ENCODE results near the gene ATG9B. TPM values are rescaled to one million over a fixed set of nuclear protein-coding genes. Genes with fewer than 3 reads are reported as not detected.

Gene ATG9B
- total and polyA plus RNA-seq, 2 donors (not counting 1 experiment from before 2014, with no cell fraction given) = 5.1 to 7.2 TPM

GRCh38 chr7:151070574-151070960 lies 46.3 kb upstream of the ATG9B start:
- no peak overlapping the region for H3K4me2 ChIP-seq (replicated peaks; ENCODE audit: low read depth, low read length, poor library complexity, severe bottlenecking)
- no peak overlapping the region for H3K4me3 Mint-ChIP-seq
- ATAC-seq (ENCODE audit: low read depth) = no peak
- H3K9me3 Mint-ChIP-seq (ENCODE audit: insufficient read depth) = no peaks in the 10 kb centered on the region
- no peaks in the 10 kb centered on the region for H3K27me3 ChIP-seq (replicated peaks in 1 of 4; ENCODE audit: control extremely low read depth in 1 of 4, control insufficient read depth in 3 of 4, insufficient read depth in 4 of 4, low read length in 3 of 4)
- no peaks in the 10 kb centered on the region for H3K79me2 ChIP-seq (ENCODE audit: control insufficient read depth, insufficient read depth, low read length)
- H4K20me1 ChIP-seq (ENCODE audit: control insufficient read depth, insufficient read depth, low read length, poor library complexity, severe bottlenecking) = no peaks in the 10 kb centered on the region
- H3K9me3 ChIP-seq (ENCODE audit: control extremely low read depth in 1 of 3, control insufficient read depth in 2 of 3, insufficient read depth in 1 of 3, low read length in 2 of 3) = no peaks in the 10 kb centered on the region
- H2AFZ ChIP-seq (ENCODE audit: insufficient read depth, low read depth, low read length, poor library complexity, severe bottlenecking) = no peak overlapping the region
- no peak overlapping the region for H3K4me3 ChIP-seq (ENCODE audit: control extremely low read depth in 1 of 5, extremely low read depth in 1 of 5, insufficient read depth in 1 of 5, low read depth in 2 of 5, low read length in 4 of 5)
- intact Hi-C loops (cut with micrococcal nuclease) = no loop called here
- no peak overlapping the region for H3K27ac ChIP-seq (ENCODE audit: low read length in 2 of 2)
- no peak for TF ChIP-seq EZH2 (IDR thresholded peaks at IDR 0.05; ENCODE audit: borderline replicate concordance, insufficient read depth, low read depth, low read length, poor library complexity, severe bottlenecking)
- TF ChIP-seq, protein P1, sequence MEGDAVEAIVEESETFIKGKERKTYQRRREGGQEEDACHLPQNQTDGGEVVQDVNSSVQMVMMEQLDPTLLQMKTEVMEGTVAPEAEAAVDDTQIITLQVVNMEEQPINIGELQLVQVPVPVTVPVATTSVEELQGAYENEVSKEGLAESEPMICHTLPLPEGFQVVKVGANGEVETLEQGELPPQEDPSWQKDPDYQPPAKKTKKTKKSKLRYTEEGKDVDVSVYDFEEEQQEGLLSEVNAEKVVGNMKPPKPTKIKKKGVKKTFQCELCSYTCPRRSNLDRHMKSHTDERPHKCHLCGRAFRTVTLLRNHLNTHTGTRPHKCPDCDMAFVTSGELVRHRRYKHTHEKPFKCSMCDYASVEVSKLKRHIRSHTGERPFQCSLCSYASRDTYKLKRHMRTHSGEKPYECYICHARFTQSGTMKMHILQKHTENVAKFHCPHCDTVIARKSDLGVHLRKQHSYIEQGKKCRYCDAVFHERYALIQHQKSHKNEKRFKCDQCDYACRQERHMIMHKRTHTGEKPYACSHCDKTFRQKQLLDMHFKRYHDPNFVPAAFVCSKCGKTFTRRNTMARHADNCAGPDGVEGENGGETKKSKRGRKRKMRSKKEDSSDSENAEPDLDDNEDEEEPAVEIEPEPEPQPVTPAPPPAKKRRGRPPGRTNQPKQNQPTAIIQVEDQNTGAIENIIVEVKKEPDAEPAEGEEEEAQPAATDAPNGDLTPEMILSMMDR (IDR thresholded peaks at IDR 0.05) = no peak
- no peaks in the 10 kb centered on the region for H3K4me1 Mint-ChIP-seq
- peaks cover 0 to 36% of the 10 kb centered on the region in 2 experiments for H3K36me3 ChIP-seq (replicated peaks in 1 of 2; ENCODE audit: control extremely low read depth in 1 of 2, control insufficient read depth in 1 of 2, extremely low read depth in 1 of 2, insufficient read depth in 2 of 2, low read length in 1 of 2)
- H3K4me1 ChIP-seq (ENCODE audit: control insufficient read depth in 2 of 2, insufficient read depth in 2 of 2, low read length in 2 of 2) = no peaks in the 10 kb centered on the region
- DNase-seq = no peak
- 97% methylated on average over 15 of the region's 15 CpGs for WGBS (ENCODE audit: insufficient coverage)
- no peak overlapping the region for H3K27ac Mint-ChIP-seq
- H3K9ac ChIP-seq (ENCODE audit: low read length) = no peak overlapping the region
- CTCF ChIA-PET = no interaction called here
- POLR2A ChIA-PET = no interaction called here
- H3K27me3 Mint-ChIP-seq = no peaks in the 10 kb centered on the region

GRCh38 chr7:151069841-151070573 lies 45.7 kb upstream of the ATG9B start:
- no peak overlapping the region for H3K4me3 Mint-ChIP-seq
- POLR2A ChIA-PET = no interaction called here
- intact Hi-C loops (cut with micrococcal nuclease) = no loop called here
- Histone ChIP-seq H3K9me3 (ENCODE audit: control extremely low read depth in 1 of 3, control insufficient read depth in 2 of 3, insufficient read depth in 1 of 3, low read length in 2 of 3) (no peaks in the 10 kb centered on the region), H3K9ac (ENCODE audit: low read length) (no peak overlapping the region), H2AFZ (ENCODE audit: insufficient read depth, low read depth, low read length, poor library complexity, severe bottlenecking) (no peak overlapping the region), H3K4me3 (ENCODE audit: control extremely low read depth in 1 of 5, extremely low read depth in 1 of 5, insufficient read depth in 1 of 5, low read depth in 2 of 5, low read length in 4 of 5) (no peak overlapping the region), H3K36me3 (replicated peaks in 1 of 2; ENCODE audit: control extremely low read depth in 1 of 2, control insufficient read depth in 1 of 2, extremely low read depth in 1 of 2, insufficient read depth in 2 of 2, low read length in 1 of 2) (peaks cover 0 to 39% of the 10 kb centered on the region in 2 experiments), H3K4me2 (replicated peaks; ENCODE audit: low read depth, low read length, poor library complexity, severe bottlenecking) (no peak overlapping the region), H3K79me2 (ENCODE audit: control insufficient read depth, insufficient read depth, low read length) (no peaks in the 10 kb centered on the region), H3K27me3 (replicated peaks in 1 of 4; ENCODE audit: control extremely low read depth in 1 of 4, control insufficient read depth in 3 of 4, insufficient read depth in 4 of 4, low read length in 3 of 4) (no peaks in the 10 kb centered on the region), H3K27ac (ENCODE audit: low read length in 2 of 2) (no peak overlapping the region), H4K20me1 (ENCODE audit: control insufficient read depth, insufficient read depth, low read length, poor library complexity, severe bottlenecking) (no peaks in the 10 kb centered on the region), H3K4me1 (ENCODE audit: control insufficient read depth in 2 of 2, insufficient read depth in 2 of 2, low read length in 2 of 2) (no peaks in the 10 kb centered on the region)
- ATAC-seq (ENCODE audit: low read depth) (no peak), DNase-seq (no peak)
- no peaks in the 10 kb centered on the region for H3K9me3 Mint-ChIP-seq (ENCODE audit: insufficient read depth)
- no peak overlapping the region for H3K27ac Mint-ChIP-seq
- CTCF ChIA-PET = no interaction called here
- H3K27me3 Mint-ChIP-seq = no peaks in the 10 kb centered on the region
- no peaks in the 10 kb centered on the region for H3K4me1 Mint-ChIP-seq
- TF ChIP-seq, protein P1 (IDR thresholded peaks at IDR 0.05) = no peak
- TF ChIP-seq EZH2 (IDR thresholded peaks at IDR 0.05; ENCODE audit: borderline replicate concordance, insufficient read depth, low read depth, low read length, poor library complexity, severe bottlenecking) = no peak
- WGBS (ENCODE audit: insufficient coverage) = 95% methylated on average over 16 of the region's 17 CpGs
